H9 (cell line): ENCODE results near the gene NNT. TPM values are rescaled to one million over a fixed set of nuclear protein-coding genes. Genes with fewer than 3 reads are reported as not detected.

Experiments
- DNase-seq: peaks from one replicate; pipeline ENCODE4 v3.0.0-alpha.2; 2017
- H2AFZ ChIP-seq: one replicate; pipeline ENCODE4 v1.6.1; 2013; ENCODE audit warnings: mild to moderate bottlenecking, low read length, control low read depth, moderate library complexity
- H2AK5ac ChIP-seq: 2 replicates; pipeline ENCODE4 v1.6.1; 2013; ENCODE audit warnings: low read length, control low read depth, mixed read lengths; ENCODE audit not compliant: insufficient read length
- H2BK120ac ChIP-seq: one replicate; pipeline ENCODE4 v1.6.1; 2013; ENCODE audit warnings: low read depth, mild to moderate bottlenecking, low read length, control low read depth, inconsistent platforms; ENCODE audit not compliant: poor library complexity, severe bottlenecking
- H2BK12ac ChIP-seq: 2 replicates; pipeline ENCODE4 v1.6.1; 2013; ENCODE audit warnings: low read length, control low read depth, mixed read lengths, low read depth; ENCODE audit not compliant: insufficient read length
- H2BK15ac ChIP-seq: 2 replicates; pipeline ENCODE4 v1.6.1; 2013; ENCODE audit warnings: low read depth, low read length, control low read depth
- H2BK20ac ChIP-seq: one replicate; pipeline ENCODE4 v1.6.1; 2013; ENCODE audit warnings: low read depth, mild to moderate bottlenecking, low read length, control low read depth, inconsistent platforms; ENCODE audit not compliant: poor library complexity, severe bottlenecking
- H2BK5ac ChIP-seq: 2 replicates; pipeline ENCODE4 v1.6.1; 2013; ENCODE audit warnings: low read length, control low read depth, mixed read lengths; ENCODE audit not compliant: insufficient read length
- H3K14ac ChIP-seq: 2 replicates; pipeline ENCODE4 v1.6.1; 2013; ENCODE audit warnings: low read length, control low read depth; ENCODE audit not compliant: insufficient read depth
- H3K18ac ChIP-seq: 2 replicates; pipeline ENCODE4 v1.6.1; 2013; ENCODE audit warnings: low read depth, mild to moderate bottlenecking, mixed read lengths, low read length, control low read depth; ENCODE audit not compliant: insufficient read length
- H3K23ac ChIP-seq: 2 replicates; pipeline ENCODE4 v1.6.1; 2013; ENCODE audit warnings: low read length, control low read depth, mixed read lengths, low read depth; ENCODE audit not compliant: insufficient read length
- H3K23me2 ChIP-seq: 2 replicates; pipeline ENCODE4 v1.6.1; 2013; ENCODE audit warnings: low read depth, mild to moderate bottlenecking, mixed read lengths, low read length, control low read depth; ENCODE audit not compliant: insufficient read length, poor library complexity, severe bottlenecking
- H3K27ac ChIP-seq: 2 replicates; pipeline ENCODE4 v1.5.1; 2013; ENCODE audit warnings: low read length, control low read depth, mixed read lengths, low read depth; ENCODE audit not compliant: insufficient read length
- H3K27me3 ChIP-seq: 2 replicates; pipeline ENCODE4 v1.6.1; 2013; ENCODE audit warnings: low read length, control low read depth, inconsistent platforms; ENCODE audit not compliant: insufficient read depth
- H3K4ac ChIP-seq: 2 replicates; pipeline ENCODE4 v1.6.1; 2013; ENCODE audit warnings: low read depth, mild to moderate bottlenecking, control low read depth, inconsistent platforms, low read length, moderate library complexity
- H3K4me1 ChIP-seq: 2 replicates; pipeline ENCODE4 v1.6.1; 2013; ENCODE audit warnings: low read length, control low read depth, inconsistent platforms; ENCODE audit not compliant: insufficient read depth
- H3K4me2 ChIP-seq: 2 replicates; pipeline ENCODE4 v1.6.1; 2013; ENCODE audit warnings: low read length, control low read depth, mixed read lengths; ENCODE audit not compliant: insufficient read length, insufficient read depth
- H3K56ac ChIP-seq: 2 replicates; pipeline ENCODE4 v1.6.1; 2013; ENCODE audit warnings: low read depth, mild to moderate bottlenecking, mixed read lengths, low read length, control low read depth; ENCODE audit not compliant: insufficient read length
- H3K79me1 ChIP-seq: 2 replicates; pipeline ENCODE4 v1.6.1; 2013; ENCODE audit warnings: low read depth, mild to moderate bottlenecking, moderate library complexity, low read length, control low read depth, inconsistent platforms; ENCODE audit not compliant: insufficient read depth, poor library complexity, severe bottlenecking
- H3K79me2 ChIP-seq: 2 replicates; pipeline ENCODE4 v1.6.1; 2013; ENCODE audit warnings: low read length, control low read depth, inconsistent platforms; ENCODE audit not compliant: insufficient read depth
- H3K9ac ChIP-seq: 2 replicates; pipeline ENCODE4 v1.6.1; 2013; ENCODE audit warnings: low read length, control low read depth, mixed read lengths; ENCODE audit not compliant: insufficient read length; ENCODE audit errors: extremely low read depth
- H3K9me3 ChIP-seq: one replicate; pipeline ENCODE4 v1.6.1; 2013; ENCODE audit warnings: low read depth, low read length, inconsistent platforms; ENCODE audit not compliant: control insufficient read depth
- H3T11ph ChIP-seq: one replicate; pipeline ENCODE4 v1.6.1; 2013; ENCODE audit warnings: mild to moderate bottlenecking, low read length, control low read depth, inconsistent platforms
- H4K20me1 ChIP-seq: one replicate; pipeline ENCODE4 v1.6.1; 2013; ENCODE audit not compliant: control insufficient read depth, insufficient read length, insufficient read depth
- H4K5ac ChIP-seq: 2 replicates; pipeline ENCODE4 v1.6.1; 2013; ENCODE audit warnings: low read depth, mild to moderate bottlenecking, mixed read lengths, low read length, control low read depth; ENCODE audit not compliant: insufficient read length
- H4K8ac ChIP-seq: replicated peaks from 2 replicates; pipeline ENCODE4 v1.6.1; 2013; ENCODE audit warnings: low read length, control low read depth, mixed read lengths, low read depth; ENCODE audit not compliant: insufficient read length
- H4K91ac ChIP-seq: 2 replicates; pipeline ENCODE4 v1.6.1; 2013; ENCODE audit warnings: low read depth, mild to moderate bottlenecking, moderate library complexity, mixed read lengths, low read length, control low read depth; ENCODE audit not compliant: insufficient read length
- H3K27ac Mint-ChIP-seq, 3 experiments: 2 replicates in 2 of 3; 3 replicates in 1 of 3; pipeline ENCODE4 v1.8.0; 2020 to 2021; ENCODE audit warnings: mixed read lengths in 3 of 3, mild to moderate bottlenecking in 1 of 3, moderate library complexity in 1 of 3
- H3K27me3 Mint-ChIP-seq: 2 replicates; pipeline ENCODE4 v1.8.0; 2021; ENCODE audit warnings: low read depth, mild to moderate bottlenecking, moderate library complexity, mixed read lengths
- H3K36me3 Mint-ChIP-seq, 3 experiments: 2 replicates in 2 of 3; 3 replicates in 1 of 3; pipeline ENCODE4 v1.8.0; 2020 to 2021; ENCODE audit warnings: low read depth in 3 of 3, mixed read lengths in 3 of 3; ENCODE audit not compliant: insufficient read depth in 1 of 3
- H3K4me1 Mint-ChIP-seq, 2 experiments: 2 replicates each; pipeline ENCODE4 v1.8.0; 2020; ENCODE audit warnings: mixed read lengths in 2 of 2
- H3K4me3 Mint-ChIP-seq, 2 experiments: 2 replicates in 1 of 2; 3 replicates in 1 of 2; pipeline ENCODE4 v1.8.0; 2020 to 2021; ENCODE audit warnings: mild to moderate bottlenecking in 2 of 2, mixed read lengths in 2 of 2, moderate library complexity in 1 of 2
- H3K9me3 Mint-ChIP-seq, 2 experiments: 2 replicates in 1 of 2; 3 replicates in 1 of 2; pipeline ENCODE4 v1.8.0; 2020; ENCODE audit warnings: mild to moderate bottlenecking in 2 of 2, mixed read lengths in 2 of 2, moderate library complexity in 1 of 2
- CTCF ChIP-seq: fragments of 200-600 bp; sonication (generic); conservative IDR thresholded peaks from 3 replicates; pipeline ENCODE4 v1.8.0; 2021; ENCODE audit warnings: antibody characterized with exemption, mild to moderate bottlenecking
- WGBS: extraction: QIAGEN DNeasy Blood & Tissue Kit; methylation state at CpG from one replicate; pipeline ENCODE4 v1.1.7; 2013; ENCODE audit warnings: missing lambda C conversion rate, low lambda C conversion rate, mixed read lengths; ENCODE audit not compliant: insufficient read length; ENCODE audit errors: extremely low coverage; 5-methylcytosine and 5-hydroxymethylcytosine counted together
- total RNA-seq: library from RNA; stranded (reverse); gene quantifications from 2 replicates; pipeline ENCODE4 v1.2.1, GENCODE V29; 2021

Gene NNT
- total RNA-seq, 1 experiment from 2014 or later = 27.6 TPM

DNA sequence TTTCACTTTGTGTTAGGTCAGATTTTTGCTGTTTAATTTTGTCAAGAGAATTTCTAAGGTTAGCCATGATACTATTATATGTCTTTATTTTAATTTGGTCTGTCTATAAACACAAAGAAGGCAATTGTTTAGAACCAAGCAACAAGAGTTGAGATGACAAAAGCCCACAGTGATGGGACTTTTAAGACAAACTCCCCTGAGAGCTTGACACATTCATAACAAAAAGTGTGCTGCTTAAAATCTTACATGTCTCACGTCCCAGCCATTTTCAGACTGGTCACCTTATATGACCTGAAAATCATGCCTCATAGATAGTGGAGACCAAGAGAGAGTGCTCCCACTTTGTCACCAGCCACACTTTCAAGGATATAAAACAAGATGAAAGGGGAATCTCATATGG lies 21.6 kb upstream of the NNT start:
- H3K4me1 Mint-ChIP-seq = peaks cover 18 to 19% of the 10 kb centered on the region in 2 experiments

More for the DNA sequence above, 21.6 kb upstream of the NNT start:
- Histone ChIP-seq H3K79me1 (no peaks in the 10 kb centered on the region), H2AK5ac (no peak overlapping the region), H4K20me1 (no peaks in the 10 kb centered on the region), H3K27me3 (no peaks in the 10 kb centered on the region), H2BK20ac (no peak overlapping the region), H3K23ac (no peak overlapping the region), H3K79me2 (0 out of 2 replicates have a peak, but pooled peaks cover 2% of the 10 kb centered on the region), H3K18ac (no peak overlapping the region), H4K8ac (no peak overlapping the region), H2BK15ac (no peak overlapping the region), H3K23me2 (no peaks in the 10 kb centered on the region), H3K9me3 (peaks cover 8% of the 10 kb centered on the region), H3K14ac (no peak overlapping the region), H4K5ac (no peak overlapping the region), H3K27ac (no peak overlapping the region), H4K91ac (no peak overlapping the region), H3K9ac (no peak overlapping the region), H3K56ac (no peak overlapping the region), H2AFZ (no peak overlapping the region), H3T11ph (no peak overlapping the region), H2BK12ac (no peak overlapping the region), H3K4ac (no peak overlapping the region), H2BK5ac (no peak overlapping the region), H3K4me2 (no peak overlapping the region), H3K4me1 (no peaks in the 10 kb centered on the region; the same call in 1 of the 2 replicates), H2BK120ac (no peak overlapping the region)
- no peak overlapping the region for H3K27ac Mint-ChIP-seq
- no peak overlapping the region for H3K4me3 Mint-ChIP-seq
- no CpG with 5 or more reads among the region's 1 CpG for whole genome bisulfite sequencing
- no peak for TF ChIP-seq CTCF
- no peaks in the 10 kb centered on the region for H3K27me3 Mint-ChIP-seq
- peaks cover 22 to 32% of the 10 kb centered on the region in 2 experiments for H3K9me3 Mint-ChIP-seq
- DNase-seq = no peak
- H3K36me3 Mint-ChIP-seq = peaks cover 19 to 40% (median 20%) of the 10 kb centered on the region in 3 experiments
